Measurements from ENCODE around the gene LHX3. TPM values are rescaled to one million over a fixed set of nuclear protein-coding genes. Genes with fewer than 3 reads are reported as not detected.
A peak's percentile ranks its signal among the peaks of the same experiment; 100 is the strongest.

LHX3 gene
- total and polyA plus RNA-seq, 4 experiments from 2014 or later = not detected

- Mint-ChIP-seq H3K36me3 (peaks cover 48 to 60% of the 10 kb centered on the region in 2 donors), H3K4me1 (peaks cover 0 to 3% (median 0%) of the 10 kb centered on the region in 4 donors), H3K4me3 (no peak overlapping the region), H3K9me3 (no peaks in the 10 kb centered on the region), H3K27me3 (peaks cover 0 to 2% of the 10 kb centered on the region in 2 donors), H3K27ac (no peak overlapping the region)
- peaks cover 37% of the 10 kb centered on the region for H3K36me3 ChIP-seq (ENCODE audit: insufficient read depth, low read length)
- intact Hi-C loops (cut with micrococcal nuclease) = no loop called here
- H3K9me3 ChIP-seq (ENCODE audit: control insufficient read depth in 1 of 2, low read length in 2 of 2) = no peaks in the 10 kb centered on the region
- DNase-seq = no peak
- no peaks in the 10 kb centered on the region for H3K4me1 ChIP-seq (ENCODE audit: insufficient read depth, low read length)
- POLR2A ChIA-PET (ENCODE audit: partially characterized antibody) = no interaction called here
- no peaks in the 10 kb centered on the region for H3K27me3 ChIP-seq (ENCODE audit: insufficient read depth, low read length)
- no peak overlapping the region for H3K27ac ChIP-seq (ENCODE audit: low read depth, low read length)
- CTCF ChIA-PET (ENCODE audit: partially characterized antibody) = no interaction called here
- no peak overlapping the region for H3K4me3 ChIP-seq (ENCODE audit: low read length in 2 of 2)
These were observed 6.1 kb upstream of the LHX3 start for GRCh38 chr9:136211006-136211405.

GRCh38 chr9:136210276-136210675 is 5.3 kb upstream of the LHX3 start:
- H3K27ac Mint-ChIP-seq = no peak overlapping the region
- H3K9me3 Mint-ChIP-seq = no peaks in the 10 kb centered on the region
- Histone ChIP-seq H3K27me3 (ENCODE audit: insufficient read depth, low read length) (no peaks in the 10 kb centered on the region), H3K36me3 (ENCODE audit: insufficient read depth, low read length) (peaks cover 30% of the 10 kb centered on the region), H3K4me1 (ENCODE audit: insufficient read depth, low read length) (no peaks in the 10 kb centered on the region), H3K27ac (ENCODE audit: low read depth, low read length) (no peak overlapping the region), H3K9me3 (ENCODE audit: control insufficient read depth in 1 of 2, low read length in 2 of 2) (no peaks in the 10 kb centered on the region), H3K4me3 (ENCODE audit: low read length in 2 of 2) (no peak overlapping the region)
- intact Hi-C loops (cut with micrococcal nuclease) = no loop called here
- no peak for DNase-seq
- ChIA-PET CTCF (ENCODE audit: partially characterized antibody) (no interaction called here), POLR2A (ENCODE audit: partially characterized antibody) (no interaction called here)
- H3K27me3 Mint-ChIP-seq = peaks cover 0 to 2% of the 10 kb centered on the region in 2 donors
- H3K4me1 Mint-ChIP-seq = peaks cover 0 to 3% (median 0%) of the 10 kb centered on the region in 4 donors
- peaks cover 48 to 53% of the 10 kb centered on the region in 2 donors for H3K36me3 Mint-ChIP-seq
- H3K4me3 Mint-ChIP-seq = no peak overlapping the region

DNA sequence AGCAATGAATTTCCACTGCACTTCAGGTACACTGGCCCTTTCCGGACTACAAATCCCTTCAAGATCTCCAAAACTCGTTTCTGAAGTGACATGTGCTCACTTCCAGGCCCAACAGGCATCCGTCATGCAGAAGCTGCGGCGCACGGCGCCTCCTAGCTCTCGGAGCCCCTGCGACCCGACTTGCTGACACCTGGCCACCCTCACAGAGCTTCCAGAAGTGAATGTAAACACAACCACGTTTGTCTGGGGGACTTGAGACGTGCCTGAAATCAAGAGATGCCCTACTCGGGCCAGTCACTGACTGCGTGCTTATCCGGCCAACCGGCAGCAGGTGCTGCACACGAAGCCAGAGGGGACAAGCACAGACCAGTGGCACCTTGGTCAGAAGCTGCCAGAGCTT is 4.9 kb upstream of the LHX3 start:
- intact Hi-C loops (cut with micrococcal nuclease) = no loop called here
- DNase-seq = no peak
- Mint-ChIP-seq H3K4me3 (no peak overlapping the region), H3K4me1 (peaks cover 0 to 3% (median 0%) of the 10 kb centered on the region in 4 donors), H3K9me3 (no peaks in the 10 kb centered on the region), H3K36me3 (peaks cover 43 to 48% of the 10 kb centered on the region in 2 donors), H3K27ac (no peak overlapping the region), H3K27me3 (peaks cover 0 to 2% of the 10 kb centered on the region in 2 donors)
- no peaks in the 10 kb centered on the region for H3K9me3 ChIP-seq (ENCODE audit: control insufficient read depth in 1 of 2, low read length in 2 of 2)
- POLR2A ChIA-PET (ENCODE audit: partially characterized antibody) = no interaction called here
- CTCF ChIA-PET (ENCODE audit: partially characterized antibody) = no interaction called here
- H3K27ac ChIP-seq (ENCODE audit: low read depth, low read length) = no peak overlapping the region
- no peaks in the 10 kb centered on the region for H3K4me1 ChIP-seq (ENCODE audit: insufficient read depth, low read length)
- H3K4me3 ChIP-seq (ENCODE audit: low read length in 2 of 2) = no peak overlapping the region
- peaks cover 25% of the 10 kb centered on the region for H3K36me3 ChIP-seq (ENCODE audit: insufficient read depth, low read length)
- no peaks in the 10 kb centered on the region for H3K27me3 ChIP-seq (ENCODE audit: insufficient read depth, low read length)

- no peak for DNase-seq
- peaks cover 2% of the 10 kb centered on the region in 2 donors for H3K27me3 Mint-ChIP-seq
- no peak overlapping the region for H3K27ac ChIP-seq (ENCODE audit: low read depth, low read length)
- H3K4me1 ChIP-seq (ENCODE audit: insufficient read depth, low read length) = no peaks in the 10 kb centered on the region
- ChIA-PET CTCF (ENCODE audit: partially characterized antibody) (no interaction called here), POLR2A (ENCODE audit: partially characterized antibody) (no interaction called here)
- H3K36me3 Mint-ChIP-seq = peaks cover 39 to 44% of the 10 kb centered on the region in 2 donors
- no peaks in the 10 kb centered on the region for H3K27me3 ChIP-seq (ENCODE audit: insufficient read depth, low read length)
- peaks cover 0 to 3% (median 0%) of the 10 kb centered on the region in 4 donors for H3K4me1 Mint-ChIP-seq
- no peaks in the 10 kb centered on the region for H3K9me3 ChIP-seq (ENCODE audit: control insufficient read depth in 1 of 2, low read length in 2 of 2)
- no peak overlapping the region for H3K4me3 Mint-ChIP-seq
- no peak overlapping the region for H3K27ac Mint-ChIP-seq
- peaks cover 20% of the 10 kb centered on the region for H3K36me3 ChIP-seq (ENCODE audit: insufficient read depth, low read length)
- intact Hi-C loops (cut with micrococcal nuclease) = no loop called here
- H3K9me3 Mint-ChIP-seq = no peaks in the 10 kb centered on the region
- no peak overlapping the region for H3K4me3 ChIP-seq (ENCODE audit: low read length in 2 of 2)
These were observed 4.3 kb upstream of the LHX3 start for GRCh38 chr9:136209232-136209631.

GRCh38 chr9:136208675-136209074 is 3.7 kb upstream of the LHX3 start:
- Mint-ChIP-seq H3K27ac (no peak overlapping the region), H3K4me1 (peaks cover 0 to 3% (median 0%) of the 10 kb centered on the region in 4 donors), H3K9me3 (no peaks in the 10 kb centered on the region), H3K4me3 (no peak overlapping the region), H3K27me3 (peaks cover 5 to 6% of the 10 kb centered on the region in 2 donors), H3K36me3 (peaks cover 34 to 40% of the 10 kb centered on the region in 2 donors)
- H3K27ac ChIP-seq (ENCODE audit: low read depth, low read length) = no peak overlapping the region
- ChIA-PET POLR2A (ENCODE audit: partially characterized antibody) (no interaction called here), CTCF (ENCODE audit: partially characterized antibody) (no interaction called here)
- no peak overlapping the region for H3K4me3 ChIP-seq (ENCODE audit: low read length in 2 of 2)
- no peaks in the 10 kb centered on the region for H3K4me1 ChIP-seq (ENCODE audit: insufficient read depth, low read length)
- DNase-seq = no peak
- no peaks in the 10 kb centered on the region for H3K27me3 ChIP-seq (ENCODE audit: insufficient read depth, low read length)
- intact Hi-C loops (cut with micrococcal nuclease) = no loop called here
- no peaks in the 10 kb centered on the region for H3K9me3 ChIP-seq (ENCODE audit: control insufficient read depth in 1 of 2, low read length in 2 of 2)
- H3K36me3 ChIP-seq (ENCODE audit: insufficient read depth, low read length) = peaks cover 14% of the 10 kb centered on the region

DNA sequence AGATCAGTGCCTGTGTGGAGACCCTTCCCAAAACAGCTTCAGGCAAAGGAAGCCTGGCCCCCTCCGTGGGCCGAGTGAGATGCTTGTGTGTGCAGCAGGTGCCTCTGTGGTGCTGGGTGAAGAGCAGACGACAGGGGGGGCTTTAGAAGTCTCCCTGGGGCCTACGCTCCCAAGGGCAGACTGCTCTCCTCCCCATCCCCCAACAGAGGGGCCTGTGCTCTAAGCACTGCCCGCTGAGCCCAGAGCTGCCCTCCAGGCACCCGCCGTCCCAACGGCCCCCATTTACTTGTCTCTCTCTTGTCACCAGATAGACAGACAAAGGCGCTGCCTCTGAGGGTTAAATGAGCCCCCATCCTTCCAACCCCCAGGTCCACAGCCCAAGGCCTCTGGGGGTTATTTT is 2.7 kb upstream of the LHX3 start:
- no peak for DNase-seq
- peaks cover 2% of the 10 kb centered on the region for H3K27me3 ChIP-seq (ENCODE audit: insufficient read depth, low read length)
- peaks cover 4% of the 10 kb centered on the region for H3K36me3 ChIP-seq (ENCODE audit: insufficient read depth, low read length)
- ChIA-PET CTCF (ENCODE audit: partially characterized antibody) (no interaction called here), POLR2A (ENCODE audit: partially characterized antibody) (no interaction called here)
- H3K27ac ChIP-seq (ENCODE audit: low read depth, low read length) = no peak overlapping the region
- Mint-ChIP-seq H3K9me3 (no peaks in the 10 kb centered on the region), H3K27me3 (peaks cover 5 to 8% of the 10 kb centered on the region in 2 donors), H3K4me1 (peaks cover 0 to 3% (median 0%) of the 10 kb centered on the region in 4 donors), H3K36me3 (peaks cover 23 to 31% of the 10 kb centered on the region in 2 donors), H3K27ac (no peak overlapping the region), H3K4me3 (peak overlapping the region in 1 of 8 donors; percentile 11)
- H3K4me3 ChIP-seq (ENCODE audit: low read length in 2 of 2) = no peak overlapping the region
- H3K4me1 ChIP-seq (ENCODE audit: insufficient read depth, low read length) = no peaks in the 10 kb centered on the region
- H3K9me3 ChIP-seq (ENCODE audit: control insufficient read depth in 1 of 2, low read length in 2 of 2) = no peaks in the 10 kb centered on the region
- intact Hi-C loops (cut with micrococcal nuclease) = no loop called here

GRCh38 chr9:136206602-136207275 is 1.8 kb upstream of the LHX3 start:
- no peak overlapping the region for H3K4me3 ChIP-seq (ENCODE audit: low read length in 2 of 2)
- ChIA-PET POLR2A (ENCODE audit: partially characterized antibody) (interaction anchor here (1.2 kb wide), 1 partner anchor 18 kb away, joined by 3 read pairs; no protein-coding TSS in a partner anchor), CTCF (ENCODE audit: partially characterized antibody) (no interaction called here)
- Mint-ChIP-seq H3K4me1 (peaks cover 0 to 3% (median 0%) of the 10 kb centered on the region in 4 donors), H3K9me3 (no peaks in the 10 kb centered on the region), H3K36me3 (peaks cover 18 to 23% of the 10 kb centered on the region in 2 donors), H3K4me3 (no peak overlapping the region), H3K27ac (no peak overlapping the region), H3K27me3 (peaks cover 5 to 8% of the 10 kb centered on the region in 2 donors)
- H3K27me3 ChIP-seq (ENCODE audit: insufficient read depth, low read length) = peaks cover 4% of the 10 kb centered on the region
- H3K27ac ChIP-seq (ENCODE audit: low read depth, low read length) = no peak overlapping the region
- intact Hi-C loops (cut with micrococcal nuclease) = no loop called here
- peaks cover 4% of the 10 kb centered on the region for H3K36me3 ChIP-seq (ENCODE audit: insufficient read depth, low read length)
- DNase-seq = no peak
- H3K9me3 ChIP-seq (ENCODE audit: control insufficient read depth in 1 of 2, low read length in 2 of 2) = no peaks in the 10 kb centered on the region
- H3K4me1 ChIP-seq (ENCODE audit: insufficient read depth, low read length) = no peaks in the 10 kb centered on the region

Measured in CD4-positive, alpha-beta memory T cell (primary cell).